MM.1S (cell line): ENCODE measurements around the gene PDE6B.

Source experiments
- DNase-seq: peaks from one replicate; pipeline ENCODE4 v3.0.0-alpha.2; 2015
- H2AFZ ChIP-seq: fragments of 300-600 bp; sonication (generic); 2 replicates; pipeline ENCODE4 v1.6.0; 2016; ENCODE audit warnings: antibody characterized with exemption, low read length
- H3F3A ChIP-seq: fragments of 300-600 bp; sonication (generic); 2 replicates; pipeline ENCODE4 v1.6.1; 2016; ENCODE audit warnings: mild to moderate bottlenecking, antibody characterized with exemption, low read length, moderate library complexity, mixed read lengths; ENCODE audit not compliant: insufficient read depth
- H3K27ac ChIP-seq: fragments of 300-600 bp; sonication (generic); 2 replicates; pipeline ENCODE4 v1.5.1; 2016; ENCODE audit warnings: mild to moderate bottlenecking, low read length
- H3K27me3 ChIP-seq: fragments of 300-600 bp; sonication (generic); replicated peaks from 2 replicates; pipeline ENCODE4 v1.6.0; 2016; ENCODE audit warnings: low read length; ENCODE audit not compliant: insufficient read depth
- H3K36me3 ChIP-seq: fragments of 300-600 bp; sonication (generic); replicated peaks from 2 replicates; pipeline ENCODE4 v1.6.1; 2016; ENCODE audit warnings: mild to moderate bottlenecking, low read length, mixed read lengths; ENCODE audit not compliant: insufficient read depth
- H3K4me1 ChIP-seq: fragments of 300-600 bp; sonication (generic); 2 replicates; pipeline ENCODE4 v1.6.1; 2016; ENCODE audit warnings: low read length, mixed read lengths
- H3K4me2 ChIP-seq: fragments of 300-600 bp; sonication (generic); 2 replicates; pipeline ENCODE4 v1.6.0; 2016; ENCODE audit warnings: low read depth, low read length
- H3K4me3 ChIP-seq: fragments of 300-600 bp; sonication (generic); 2 replicates; pipeline ENCODE4 v1.5.1; 2016; ENCODE audit warnings: low read length, mixed read lengths
- H3K79me2 ChIP-seq: fragments of 300-600 bp; sonication (generic); 2 replicates; pipeline ENCODE4 v1.6.1; 2016; ENCODE audit warnings: mixed run types, low read length, mixed read lengths
- H3K9ac ChIP-seq: fragments of 300-600 bp; sonication (generic); 2 replicates; pipeline ENCODE4 v1.6.1; 2016; ENCODE audit warnings: low read length, mixed read lengths
- H3K9me2 ChIP-seq: fragments of 300-600 bp; sonication (generic); replicated peaks from 2 replicates; pipeline ENCODE4 v1.6.1; 2016; ENCODE audit warnings: mild to moderate bottlenecking, low read length, mixed read lengths; ENCODE audit not compliant: insufficient read depth
- H3K9me3 ChIP-seq: fragments of 300-600 bp; sonication (generic); replicated peaks from 2 replicates; pipeline ENCODE4 v1.6.1; 2016; ENCODE audit warnings: mild to moderate bottlenecking, low read length, mixed read lengths; ENCODE audit not compliant: insufficient read depth
- H4K20me1 ChIP-seq: fragments of 300-600 bp; sonication (generic); 2 replicates; pipeline ENCODE4 v1.6.1; 2016; ENCODE audit warnings: mild to moderate bottlenecking, low read length, moderate library complexity, mixed read lengths; ENCODE audit not compliant: insufficient read depth
- EZH2 ChIP-seq: fragments of 300-600 bp; sonication (generic); optimal IDR thresholded peaks from 2 replicates; pipeline ENCODE3; 2017; ENCODE audit warnings: low read depth, mild to moderate bottlenecking, antibody characterized with exemption, low read length, mixed read lengths
- EZH2phosphoT487 ChIP-seq: fragments of 300-600 bp; sonication (generic); IDR thresholded peaks from 2 replicates; pipeline ENCODE4 v1.6.1; 2018; ENCODE audit warnings: antibody characterized with exemption, low read length
- TF ChIP-seq, protein P1 (sequence below): fragments of 300-600 bp; sonication (generic); IDR thresholded peaks from 2 replicates; pipeline ENCODE4 v1.5.1; 2016; ENCODE audit warnings: antibody characterized with exemption, low read length, mixed read lengths

Gene PDE6B

GRCh38 chr4:649293-649625 lies 23.9 kb downstream of the PDE6B start:
- Histone ChIP-seq H3F3A (no peaks in the 10 kb centered on the region), H4K20me1 (no peaks in the 10 kb centered on the region), H3K4me1 (no peaks in the 10 kb centered on the region), H3K4me2 (no peak overlapping the region), H3K9me2 (no peaks in the 10 kb centered on the region), H3K27ac (no peak overlapping the region), H3K9me3 (no peaks in the 10 kb centered on the region), H3K4me3 (no peak overlapping the region), H3K36me3 (no peaks in the 10 kb centered on the region), H2AFZ (no peak overlapping the region), H3K9ac (no peak overlapping the region), H3K79me2 (no peaks in the 10 kb centered on the region), H3K27me3 (no peaks in the 10 kb centered on the region)
- DNase-seq, result no peak
- TF ChIP-seq, protein P1, sequence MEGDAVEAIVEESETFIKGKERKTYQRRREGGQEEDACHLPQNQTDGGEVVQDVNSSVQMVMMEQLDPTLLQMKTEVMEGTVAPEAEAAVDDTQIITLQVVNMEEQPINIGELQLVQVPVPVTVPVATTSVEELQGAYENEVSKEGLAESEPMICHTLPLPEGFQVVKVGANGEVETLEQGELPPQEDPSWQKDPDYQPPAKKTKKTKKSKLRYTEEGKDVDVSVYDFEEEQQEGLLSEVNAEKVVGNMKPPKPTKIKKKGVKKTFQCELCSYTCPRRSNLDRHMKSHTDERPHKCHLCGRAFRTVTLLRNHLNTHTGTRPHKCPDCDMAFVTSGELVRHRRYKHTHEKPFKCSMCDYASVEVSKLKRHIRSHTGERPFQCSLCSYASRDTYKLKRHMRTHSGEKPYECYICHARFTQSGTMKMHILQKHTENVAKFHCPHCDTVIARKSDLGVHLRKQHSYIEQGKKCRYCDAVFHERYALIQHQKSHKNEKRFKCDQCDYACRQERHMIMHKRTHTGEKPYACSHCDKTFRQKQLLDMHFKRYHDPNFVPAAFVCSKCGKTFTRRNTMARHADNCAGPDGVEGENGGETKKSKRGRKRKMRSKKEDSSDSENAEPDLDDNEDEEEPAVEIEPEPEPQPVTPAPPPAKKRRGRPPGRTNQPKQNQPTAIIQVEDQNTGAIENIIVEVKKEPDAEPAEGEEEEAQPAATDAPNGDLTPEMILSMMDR, result no peak
- TF ChIP-seq EZH2phosphoT487 (no peak), EZH2 (no peak)

- no peaks in the 10 kb centered on the region for H3K9me3 ChIP-seq
- H3K27me3 ChIP-seq, result no peaks in the 10 kb centered on the region
- no peak overlapping the region for H3K27ac ChIP-seq
- H3K4me1 ChIP-seq, result no peaks in the 10 kb centered on the region
- no peaks in the 10 kb centered on the region for H3K79me2 ChIP-seq
- no peaks in the 10 kb centered on the region for H3F3A ChIP-seq
- TF ChIP-seq EZH2phosphoT487 (no peak), EZH2 (no peak)
- TF ChIP-seq, protein P1, result no peak
- H3K9me2 ChIP-seq, result no peaks in the 10 kb centered on the region
- H3K36me3 ChIP-seq, result no peaks in the 10 kb centered on the region
- no peak overlapping the region for H3K9ac ChIP-seq
- no peak overlapping the region for H3K4me2 ChIP-seq
- no peak overlapping the region for H2AFZ ChIP-seq
- no peak for DNase-seq
- H4K20me1 ChIP-seq, result no peaks in the 10 kb centered on the region
- H3K4me3 ChIP-seq, result no peak overlapping the region
Measured at GRCh38 chr4:649751-650310, 24.5 kb downstream of the PDE6B start.

DNA sequence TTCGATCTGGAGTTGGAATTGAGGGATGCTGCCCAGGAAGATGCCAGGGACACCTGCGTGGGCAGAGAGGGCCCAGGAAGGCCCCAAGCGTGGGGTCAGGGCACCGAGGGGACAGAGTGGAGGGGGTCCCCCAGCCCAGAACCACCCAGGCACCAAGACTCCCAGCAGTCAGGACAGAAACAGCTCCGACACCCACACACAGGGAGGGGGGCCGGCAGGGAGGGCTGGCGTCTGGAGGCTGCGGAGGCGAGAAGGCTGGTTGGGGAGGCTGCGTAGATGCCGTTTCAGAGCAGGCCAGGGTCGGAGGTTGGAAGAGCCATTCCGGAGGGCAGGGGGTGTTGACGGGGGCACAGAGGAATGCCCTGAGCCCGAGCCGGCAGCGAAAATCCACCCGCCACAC lies 25.1 kb downstream of the PDE6B start:
- H3K36me3 ChIP-seq, result no peaks in the 10 kb centered on the region
- H3K9me2 ChIP-seq, result no peaks in the 10 kb centered on the region
- H2AFZ ChIP-seq, result no peak overlapping the region
- H3K27me3 ChIP-seq, result no peaks in the 10 kb centered on the region
- H3K4me2 ChIP-seq, result no peak overlapping the region
- no peak overlapping the region for H3K27ac ChIP-seq
- no peaks in the 10 kb centered on the region for H3K4me1 ChIP-seq
- no peaks in the 10 kb centered on the region for H4K20me1 ChIP-seq
- no peaks in the 10 kb centered on the region for H3F3A ChIP-seq
- H3K9ac ChIP-seq, result no peak overlapping the region
- TF ChIP-seq EZH2 (no peak), EZH2phosphoT487 (no peak)
- TF ChIP-seq, protein P1, result no peak
- no peak overlapping the region for H3K4me3 ChIP-seq
- no peaks in the 10 kb centered on the region for H3K9me3 ChIP-seq
- H3K79me2 ChIP-seq, result no peaks in the 10 kb centered on the region
- no peak for DNase-seq
